HepG2 (cell line): ENCODE measurements around the gene ARHGEF6. TPM values are rescaled to one million over a fixed set of nuclear protein-coding genes. Genes with fewer than 3 reads are reported as not detected.

Experiments used
- CTCF ChIP-seq: sonication (generic); formaldehyde crosslinking; IDR thresholded peaks from 2 replicates; pipeline ENCODE4 v1.5.0; 2020; ENCODE audit warnings: mild to moderate bottlenecking, missing genetic modification reagents, moderate library complexity
- MYPOP ChIP-seq: sonication (generic); formaldehyde crosslinking; IDR thresholded peaks from 2 replicates; pipeline ENCODE4 v1.8.1; 2023; ENCODE audit warnings: mild to moderate bottlenecking, moderate library complexity, missing genetic modification reagents
- NFKB2 ChIP-seq: sonication (generic); formaldehyde crosslinking; IDR thresholded peaks from 2 replicates; pipeline ENCODE4 v1.4.0; 2020; ENCODE audit warnings: missing genetic modification reagents, borderline replicate concordance
- PRDM15 ChIP-seq: sonication (generic); formaldehyde crosslinking; IDR thresholded peaks from 2 replicates; pipeline ENCODE4 v1.4.0; 2020; ENCODE audit warnings: missing genetic modification reagents
- RNF2 ChIP-seq: fragments of 450-650 bp; conservative IDR thresholded peaks from 2 replicates; pipeline ENCODE4 v1.6.1; 2016; ENCODE audit warnings: low read depth
- UBTF ChIP-seq: sonication (generic); formaldehyde crosslinking; IDR thresholded peaks from 2 replicates; pipeline ENCODE4 v1.4.0; 2020; ENCODE audit warnings: mild to moderate bottlenecking, missing genetic modification reagents
- ZBTB49 ChIP-seq: sonication (generic); formaldehyde crosslinking; IDR thresholded peaks from 2 replicates; pipeline ENCODE4 v1.4.0; 2020; ENCODE audit warnings: missing genetic modification reagents, borderline replicate concordance
- ZNF550 ChIP-seq: sonication (generic); formaldehyde crosslinking; IDR thresholded peaks from 2 replicates; pipeline ENCODE4 v1.4.0; 2020; ENCODE audit warnings: mild to moderate bottlenecking, missing genetic modification reagents, borderline replicate concordance
- ZNF7 ChIP-seq: IDR thresholded peaks from 2 replicates; pipeline ENCODE4 v1.6.1; 2016; ENCODE audit warnings: missing biosample characterization, missing genetic modification reagents
- ZNF800 ChIP-seq: sonication (generic); formaldehyde crosslinking; IDR thresholded peaks from 2 replicates; pipeline ENCODE4 v1.4.0; 2020; ENCODE audit warnings: missing genetic modification reagents
- polyA plus RNA-seq, 8 experiments: library from polyadenylated mRNA; depleted of rRNA in 3 of 8; stranded (reverse) in 7 of 8; unstranded in 1 of 8; fragments of >200 nt; fragmentation: Illumina TruSeq in 4 of 8; extraction: Trizol in 4 of 8; gene quantifications; 2 replicates each; pipeline versions ENCODE4 v1.2.1 to v1.2.3, GENCODE V29; 2011 to 2016; ENCODE audit warnings: low read depth in 4 of 8, missing spikeins in 1 of 8, mixed read lengths in 1 of 8; ENCODE audit not compliant: insufficient read depth in 1 of 8
- total RNA-seq, 5 experiments: library from RNA; depleted of rRNA; stranded (reverse); fragments of >200 nt; fragmentation: Illumina TruSeq; extraction: Trizol; gene quantifications; 2 replicates each; pipeline ENCODE4 v1.2.3, GENCODE V29; 2016; ENCODE audit warnings: low read depth in 1 of 5

The ARHGEF6 gene
- total and polyA plus RNA-seq, 2 of the 13 experiments (the other 11 are each of a cell fraction or from before 2014, with no cell fraction given): 0.03 TPM; not detected in 1

GRCh38 chrX:136767104-136767941 lies 13.4 kb downstream of the ARHGEF6 start (continued):
- TF ChIP-seq PRDM15 (CRISPR knock-in tag) (peak; percentile 95), ZNF7 (CRISPR knock-in tag) (no peak), UBTF (CRISPR knock-in tag) (peak; percentile 28; the same call in 1 of the 2 replicates), CTCF (CRISPR knock-in tag) (peak; percentile 33), ZBTB49 (CRISPR knock-in tag) (no peak), MYPOP (CRISPR knock-in tag) (peak; percentile 72), ZNF550 (CRISPR knock-in tag) (no peak), NFKB2 (no peak), ZNF800 (CRISPR knock-in tag) (peak; percentile 91), RNF2 (no peak)
